ENCODE results near the gene PARD3.

DNA sequence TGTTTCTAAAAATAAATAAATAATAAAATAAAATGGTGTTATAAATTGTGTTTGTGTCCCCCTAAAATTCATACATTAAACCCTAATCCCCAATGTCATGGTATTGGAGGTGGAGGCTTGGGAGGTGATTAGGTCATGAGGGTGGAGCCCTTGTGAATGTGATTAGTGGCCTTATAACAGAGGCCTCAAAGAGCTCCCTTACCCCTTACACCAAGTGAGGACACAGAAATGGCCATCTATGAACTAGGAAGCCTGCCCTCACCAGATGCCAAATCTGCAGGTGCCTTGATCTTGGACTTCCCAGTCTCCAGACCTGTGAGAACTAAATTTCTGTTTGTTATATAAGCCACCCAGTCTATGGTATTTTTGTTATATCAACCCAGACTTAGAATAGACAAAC, 738.7 kb downstream of the PARD3 start:
- TF ChIP-seq, protein P1, sequence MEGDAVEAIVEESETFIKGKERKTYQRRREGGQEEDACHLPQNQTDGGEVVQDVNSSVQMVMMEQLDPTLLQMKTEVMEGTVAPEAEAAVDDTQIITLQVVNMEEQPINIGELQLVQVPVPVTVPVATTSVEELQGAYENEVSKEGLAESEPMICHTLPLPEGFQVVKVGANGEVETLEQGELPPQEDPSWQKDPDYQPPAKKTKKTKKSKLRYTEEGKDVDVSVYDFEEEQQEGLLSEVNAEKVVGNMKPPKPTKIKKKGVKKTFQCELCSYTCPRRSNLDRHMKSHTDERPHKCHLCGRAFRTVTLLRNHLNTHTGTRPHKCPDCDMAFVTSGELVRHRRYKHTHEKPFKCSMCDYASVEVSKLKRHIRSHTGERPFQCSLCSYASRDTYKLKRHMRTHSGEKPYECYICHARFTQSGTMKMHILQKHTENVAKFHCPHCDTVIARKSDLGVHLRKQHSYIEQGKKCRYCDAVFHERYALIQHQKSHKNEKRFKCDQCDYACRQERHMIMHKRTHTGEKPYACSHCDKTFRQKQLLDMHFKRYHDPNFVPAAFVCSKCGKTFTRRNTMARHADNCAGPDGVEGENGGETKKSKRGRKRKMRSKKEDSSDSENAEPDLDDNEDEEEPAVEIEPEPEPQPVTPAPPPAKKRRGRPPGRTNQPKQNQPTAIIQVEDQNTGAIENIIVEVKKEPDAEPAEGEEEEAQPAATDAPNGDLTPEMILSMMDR (IDR thresholded peaks at IDR 0.05): no peak
- TF ChIP-seq POLR2A (IDR thresholded peaks at IDR 0.05): no peak
- no peak for TF ChIP-seq EP300 (IDR thresholded peaks at IDR 0.05)
